GM18499 (cell line): ENCODE measurements around the gene TRANK1.
A peak's percentile ranks its signal among the peaks of the same experiment; 100 is the strongest.

Experiments used
- ATAC-seq: cut with Tn5 transposase; IDR thresholded peaks from one replicate; pipeline ENCODE4 v1.9.1; 2021; ENCODE audit warnings: moderate number of reproducible peaks; ENCODE audit not compliant: insufficient read depth, unreplicated experiment

TRANK1 gene

GRCh38 chr3:36862076-36862755, 82.6 kb downstream of the TRANK1 start:
- ATAC-seq, result no peak

DNA sequence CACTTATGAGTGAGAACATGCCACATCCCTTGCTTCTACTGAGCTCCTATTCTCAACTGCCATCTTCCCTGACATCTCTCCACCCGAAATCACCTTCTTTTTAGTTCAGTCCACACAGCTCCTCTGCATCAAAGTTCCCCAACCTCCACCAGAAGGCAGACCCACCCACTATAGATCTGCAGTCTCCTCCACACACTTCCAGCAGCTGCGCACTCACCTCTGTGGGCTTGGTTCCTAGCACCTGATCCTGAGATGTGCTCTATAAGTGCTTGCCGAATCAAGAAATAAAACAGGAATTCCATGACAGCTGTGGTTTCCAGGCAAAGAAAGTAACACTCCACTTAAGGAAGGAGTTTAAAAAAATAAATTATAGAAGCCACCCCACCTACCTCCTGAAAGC, 85.4 kb downstream of the TRANK1 start:
- no peak for ATAC-seq

DNA sequence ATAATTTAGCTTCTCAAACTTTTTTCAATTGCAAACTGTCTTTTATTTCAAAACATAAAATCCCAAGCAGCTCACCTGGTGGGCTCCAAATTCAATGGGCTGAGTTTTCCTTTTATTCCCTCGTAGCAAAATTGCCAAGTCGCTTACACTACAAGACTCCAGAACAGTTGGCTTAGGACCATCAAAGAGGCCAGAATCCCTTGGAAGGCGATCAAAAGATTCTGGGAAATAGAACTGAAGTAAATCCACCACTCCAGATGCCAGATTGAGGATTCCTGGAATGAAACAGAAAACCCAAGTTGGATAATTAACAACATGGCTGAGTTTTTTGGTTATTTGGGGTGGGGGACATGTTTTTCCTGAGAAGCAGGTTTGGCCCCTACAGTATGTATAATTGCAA, 92.8 kb downstream of the TRANK1 start:
- ATAC-seq, result no peak

- ATAC-seq, result no peak
These were observed 94.1 kb downstream of the TRANK1 start for GRCh38 chr3:36850743-36851142.

GRCh38 chr3:36846406-36846805, 98.4 kb downstream of the TRANK1 start:
- no peak for ATAC-seq

DNA sequence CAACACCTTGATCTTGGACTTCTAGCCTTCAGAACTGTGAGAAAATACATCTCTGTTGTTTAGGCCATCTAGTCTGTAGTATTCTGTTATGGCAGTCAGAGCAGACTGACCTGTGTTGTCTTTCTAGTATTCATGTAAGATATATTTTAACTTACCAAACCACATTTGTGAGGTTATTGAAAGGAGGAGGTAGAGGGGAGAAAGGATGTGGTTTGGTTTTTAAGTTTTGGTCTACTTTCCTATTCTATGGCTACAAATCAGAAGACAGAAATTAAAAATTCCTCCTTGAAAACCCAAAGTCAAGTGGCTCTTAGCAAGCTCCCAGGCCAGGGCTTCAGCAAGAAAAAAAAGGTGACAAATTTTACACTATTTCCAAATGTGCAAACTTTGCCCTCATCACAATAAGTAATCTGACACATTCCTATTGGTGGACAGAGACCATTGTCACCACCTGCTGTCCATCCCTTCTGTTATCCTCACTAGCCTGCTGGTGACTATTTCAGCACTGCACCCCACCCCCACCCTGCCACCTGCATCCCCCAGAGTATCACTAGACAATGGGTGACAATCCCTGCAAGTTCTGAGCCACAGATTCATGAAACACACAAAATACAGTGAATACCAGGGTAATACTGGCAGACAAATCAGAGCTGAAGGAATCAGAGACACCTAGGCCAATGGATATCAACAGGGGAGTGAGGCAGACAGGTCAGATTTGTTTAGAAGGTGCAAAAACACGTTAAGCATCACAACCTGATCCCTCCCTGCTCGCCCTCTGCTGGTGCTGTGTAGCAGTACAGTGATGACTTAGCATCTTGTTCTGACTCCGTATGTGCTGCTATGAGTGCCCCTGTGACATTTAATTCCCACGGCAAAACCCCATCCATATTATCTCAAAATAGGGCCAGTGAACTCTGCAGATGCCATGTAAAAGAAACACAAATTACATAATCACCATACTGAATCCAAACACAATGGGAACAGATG, 101.5 kb downstream of the TRANK1 start:
- ATAC-seq, result peak; percentile 64

DNA sequence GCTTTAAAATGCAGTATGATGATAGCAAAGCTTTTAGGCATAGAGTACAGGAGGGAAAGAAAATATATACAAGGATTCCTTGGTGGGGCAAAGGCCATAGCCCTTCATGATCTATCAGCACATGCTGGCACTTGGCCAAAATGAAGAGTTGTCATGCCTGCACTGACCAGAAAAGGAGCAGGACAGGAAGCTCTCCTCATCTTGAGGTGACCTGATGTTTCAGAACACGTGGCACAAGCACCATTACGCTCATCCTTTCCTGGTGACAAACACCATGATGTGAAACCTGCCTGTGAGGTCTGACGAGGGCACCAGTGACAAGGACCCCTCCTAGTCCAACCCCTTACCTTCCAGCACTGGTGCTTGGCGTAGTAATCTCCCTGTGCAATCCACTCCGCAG, 102.6 kb downstream of the TRANK1 start:
- no peak for ATAC-seq

GRCh38 chr3:36840453-36840921, 104.4 kb downstream of the TRANK1 start:
- ATAC-seq, result no peak

DNA sequence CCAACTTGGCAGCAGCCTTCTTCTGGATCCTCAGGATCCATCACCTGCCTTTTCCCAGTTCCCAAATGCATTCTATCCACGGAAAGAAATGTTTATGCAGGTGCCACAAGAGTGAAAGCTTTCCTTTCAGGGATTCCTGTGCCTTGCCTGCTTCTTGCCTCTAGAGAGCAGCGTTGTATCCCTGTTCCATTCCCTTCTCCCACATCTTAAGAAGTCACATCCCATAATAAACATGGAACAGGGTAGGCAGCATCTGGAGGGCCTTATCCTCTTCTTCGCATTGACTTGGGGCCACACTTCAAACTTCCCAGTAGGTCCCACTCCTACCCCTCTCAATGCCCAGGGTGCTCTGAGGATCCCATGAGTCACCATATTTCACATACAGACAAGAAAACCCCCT, 107.8 kb downstream of the TRANK1 start:
- ATAC-seq, result no peak

GRCh38 chr3:36833160-36833814, 111.6 kb downstream of the TRANK1 start:
- ATAC-seq, result no peak

- ATAC-seq, result no peak
These were observed 112.4 kb downstream of the TRANK1 start for GRCh38 chr3:36832406-36832805.

GRCh38 chr3:36827133-36827532, 117.7 kb downstream of the TRANK1 start:
- no peak for ATAC-seq

GRCh38 chr3:36826240-36826639, 118.6 kb downstream of the TRANK1 start:
- ATAC-seq, result no peak

DNA sequence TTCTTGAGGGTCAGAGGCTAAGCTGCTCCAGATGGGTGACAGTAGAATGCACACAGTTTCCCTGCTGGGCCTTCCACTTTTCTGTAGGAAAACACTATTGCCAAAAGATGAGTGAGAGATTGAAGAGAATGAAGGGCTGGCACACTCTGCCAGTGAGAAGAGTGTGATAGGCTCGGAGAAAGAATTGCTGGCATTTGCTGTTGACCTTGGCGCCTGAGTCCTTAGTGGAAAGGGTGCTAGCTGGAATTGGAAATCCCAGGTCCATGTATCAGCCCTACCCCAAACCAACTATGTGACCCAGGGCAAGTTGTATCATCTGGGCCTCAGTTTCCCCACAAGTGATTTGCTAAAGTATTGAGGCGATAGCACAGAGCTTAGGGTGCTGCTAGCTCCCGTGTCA, 120.4 kb downstream of the TRANK1 start:
- no peak for ATAC-seq

- ATAC-seq, result no peak
These were observed 121.0 kb downstream of the TRANK1 start for GRCh38 chr3:36823806-36824205.

GRCh38 chr3:36820083-36820482, 124.8 kb downstream of the TRANK1 start:
- ATAC-seq, result no peak

- no peak for ATAC-seq
These were observed 126.9 kb downstream of the TRANK1 start for GRCh38 chr3:36817806-36818533.

DNA sequence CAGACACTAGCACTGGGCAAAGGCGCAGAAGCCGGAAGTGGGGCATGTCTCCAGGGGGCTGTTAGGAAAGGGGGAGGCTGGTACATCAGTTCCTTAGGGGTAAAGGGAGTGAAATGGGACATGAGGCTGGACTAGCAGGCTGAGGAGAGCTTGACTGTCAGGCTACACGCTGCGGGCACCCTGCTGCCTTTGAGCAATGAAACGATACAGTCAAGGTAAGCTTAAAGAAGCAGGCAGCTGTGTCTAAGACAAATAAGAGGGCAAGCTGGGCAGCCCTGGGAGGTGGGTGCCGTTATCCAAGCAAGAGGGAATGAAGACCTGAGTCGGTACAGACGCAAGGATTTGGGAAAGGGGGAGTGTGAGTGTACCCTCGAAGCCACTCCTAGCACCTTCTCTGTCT, 129.5 kb downstream of the TRANK1 start:
- ATAC-seq, result no peak

GRCh38 chr3:36814776-36815175, 130.1 kb downstream of the TRANK1 start:
- no peak for ATAC-seq

DNA sequence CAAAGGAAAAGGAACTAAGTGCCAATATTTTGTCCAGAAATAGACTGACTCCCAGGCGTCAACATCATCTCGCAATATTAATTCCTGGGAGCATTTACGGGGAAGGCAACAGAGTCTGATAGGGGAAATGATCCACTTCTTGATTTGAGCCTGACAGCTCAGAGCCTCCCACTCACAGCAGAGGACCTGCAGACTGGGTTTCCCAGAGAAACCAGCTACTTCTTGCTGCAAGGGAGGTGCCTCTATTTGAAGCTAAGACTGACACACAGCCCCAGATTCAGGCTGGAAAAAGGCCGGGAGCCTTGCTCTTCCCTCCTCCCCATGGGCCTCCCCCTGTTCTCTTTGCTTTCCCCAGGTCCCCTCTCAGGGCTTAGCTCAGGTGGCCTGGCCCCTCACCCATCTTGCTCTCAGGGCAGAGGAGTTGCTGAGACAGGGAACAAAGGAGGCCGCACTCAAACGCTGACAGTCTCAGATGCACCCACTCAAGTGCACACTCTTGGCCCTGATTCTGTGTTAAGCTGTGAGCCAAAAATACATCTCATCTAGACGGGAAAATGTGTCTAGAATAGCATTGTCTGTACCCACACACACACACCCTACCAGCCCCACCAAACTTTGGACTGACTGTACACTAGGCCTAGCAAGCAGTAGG, 130.7 kb downstream of the TRANK1 start:
- no peak for ATAC-seq
